KMS-11 (cell line): ENCODE measurements around the gene SRSF3.
"Not testable (repeated sequence)": the region's sequence is repeated elsewhere in the genome, so short reads cannot be mapped to it uniquely, and the experiment has no call there.

Experiments
- H2AFZ ChIP-seq: fragments of 200-600 bp; sonication (generic); 2 replicates; pipeline ENCODE4 v1.6.1; 2016; ENCODE audit warnings: antibody characterized with exemption, mixed run types, low read depth
- H3K27ac ChIP-seq: fragments of 200-600 bp; sonication (generic); 2 replicates; pipeline ENCODE4 v1.6.1; 2016; ENCODE audit warnings: mild to moderate bottlenecking, mixed run types
- H3K27me3 ChIP-seq: fragments of 200-600 bp; sonication (generic); 2 replicates; pipeline ENCODE4 v1.6.1; 2017; ENCODE audit warnings: mild to moderate bottlenecking, low read depth, mixed run types, moderate library complexity; ENCODE audit not compliant: insufficient read depth
- H3K36me3 ChIP-seq: fragments of 200-600 bp; sonication (generic); 2 replicates; pipeline ENCODE4 v1.6.1; 2017; ENCODE audit warnings: mild to moderate bottlenecking, mixed run types; ENCODE audit not compliant: insufficient read depth
- H3K4me1 ChIP-seq: fragments of 200-600 bp; sonication (generic); 2 replicates; pipeline ENCODE4 v1.6.1; 2016; ENCODE audit warnings: mild to moderate bottlenecking, low read depth, mixed run types; ENCODE audit not compliant: poor library complexity, severe bottlenecking
- H3K4me2 ChIP-seq: fragments of 200-600 bp; sonication (generic); 2 replicates; pipeline ENCODE4 v1.7.0; 2016; ENCODE audit warnings: mild to moderate bottlenecking, mixed run types
- H3K4me3 ChIP-seq: fragments of 200-600 bp; sonication (generic); IDR thresholded peaks from 2 replicates; pipeline ENCODE4 v1.6.1; 2017; ENCODE audit warnings: low read depth, low read length, mixed read lengths; ENCODE audit not compliant: insufficient read depth
- H3K79me2 ChIP-seq: fragments of 200-600 bp; sonication (generic); 2 replicates; pipeline ENCODE4 v1.6.1; 2016; ENCODE audit warnings: low read depth, mixed run types; ENCODE audit not compliant: insufficient read depth
- H3K9ac ChIP-seq: fragments of 200-600 bp; sonication (generic); 2 replicates; pipeline ENCODE4 v1.6.1; 2016; ENCODE audit warnings: mild to moderate bottlenecking, mixed run types
- H4K20me1 ChIP-seq: fragments of 200-600 bp; sonication (generic); 2 replicates; pipeline ENCODE4 v1.6.1; 2016; ENCODE audit warnings: mild to moderate bottlenecking, mixed run types; ENCODE audit not compliant: insufficient read depth
- TF ChIP-seq, protein P1 (sequence below): fragments of 200-600 bp; sonication (generic); conservative IDR thresholded peaks from 2 replicates; pipeline ENCODE4 v1.6.1; 2017; ENCODE audit warnings: low read depth, mild to moderate bottlenecking, antibody characterized with exemption, low read length, moderate library complexity, mixed read lengths

Gene SRSF3

GRCh38 chr6:36605143-36605542 lies 11.0 kb downstream of the SRSF3 start:
- Histone ChIP-seq H3K27ac (no peak overlapping the region), H2AFZ (no peak overlapping the region), H3K4me2 (no peak overlapping the region), H3K4me3 (no peak overlapping the region), H4K20me1 (peaks cover 10% of the 10 kb centered on the region), H3K9ac (no peak overlapping the region), H3K27me3 (no peaks in the 10 kb centered on the region), H3K4me1 (peaks cover 36% of the 10 kb centered on the region), H3K36me3 (peaks cover 40% of the 10 kb centered on the region; the same call in 1 of the 2 replicates), H3K79me2 (peaks cover 39% of the 10 kb centered on the region)
- TF ChIP-seq, protein P1, sequence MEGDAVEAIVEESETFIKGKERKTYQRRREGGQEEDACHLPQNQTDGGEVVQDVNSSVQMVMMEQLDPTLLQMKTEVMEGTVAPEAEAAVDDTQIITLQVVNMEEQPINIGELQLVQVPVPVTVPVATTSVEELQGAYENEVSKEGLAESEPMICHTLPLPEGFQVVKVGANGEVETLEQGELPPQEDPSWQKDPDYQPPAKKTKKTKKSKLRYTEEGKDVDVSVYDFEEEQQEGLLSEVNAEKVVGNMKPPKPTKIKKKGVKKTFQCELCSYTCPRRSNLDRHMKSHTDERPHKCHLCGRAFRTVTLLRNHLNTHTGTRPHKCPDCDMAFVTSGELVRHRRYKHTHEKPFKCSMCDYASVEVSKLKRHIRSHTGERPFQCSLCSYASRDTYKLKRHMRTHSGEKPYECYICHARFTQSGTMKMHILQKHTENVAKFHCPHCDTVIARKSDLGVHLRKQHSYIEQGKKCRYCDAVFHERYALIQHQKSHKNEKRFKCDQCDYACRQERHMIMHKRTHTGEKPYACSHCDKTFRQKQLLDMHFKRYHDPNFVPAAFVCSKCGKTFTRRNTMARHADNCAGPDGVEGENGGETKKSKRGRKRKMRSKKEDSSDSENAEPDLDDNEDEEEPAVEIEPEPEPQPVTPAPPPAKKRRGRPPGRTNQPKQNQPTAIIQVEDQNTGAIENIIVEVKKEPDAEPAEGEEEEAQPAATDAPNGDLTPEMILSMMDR = no peak

DNA sequence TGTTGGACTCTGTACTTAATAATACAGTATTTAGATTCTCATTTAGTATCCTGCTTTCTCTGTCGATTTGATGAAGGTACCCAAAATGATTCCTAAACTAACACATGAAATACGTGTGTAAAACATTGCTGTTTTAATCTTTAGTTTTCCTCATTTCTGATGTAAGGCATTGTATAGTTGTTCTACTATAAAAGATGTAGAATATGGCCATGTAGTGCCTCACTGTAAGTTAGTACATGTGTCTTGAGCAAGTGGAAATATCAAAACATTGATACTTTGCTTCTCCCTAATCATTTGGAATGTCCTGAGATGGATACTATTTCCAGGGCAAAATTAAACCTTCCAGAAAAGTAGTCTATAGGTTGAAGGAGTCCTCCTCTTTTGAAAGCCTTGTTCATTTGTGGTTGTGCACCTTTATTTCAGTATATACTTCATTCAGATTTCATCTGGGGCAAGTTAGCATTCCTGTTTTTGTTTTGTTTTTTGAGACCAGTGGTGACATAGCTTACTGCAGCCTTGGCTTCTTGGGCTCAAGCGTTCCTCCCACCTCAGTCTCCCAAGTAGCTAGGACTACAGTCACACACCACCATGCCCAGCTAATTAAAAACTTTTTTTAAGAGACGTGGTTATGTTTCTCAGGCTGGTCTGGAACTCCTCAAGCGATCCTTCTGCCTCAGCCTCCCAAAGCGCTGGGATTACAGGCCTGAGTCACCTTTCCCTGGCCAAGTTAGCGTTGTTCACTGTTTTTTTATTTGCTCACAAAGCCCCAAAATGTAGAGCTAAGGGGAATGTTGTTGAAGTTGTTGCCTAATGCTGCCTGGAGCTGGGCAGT lies 11.6 kb downstream of the SRSF3 start:
- no peak overlapping the region for H3K4me3 ChIP-seq
- H3K4me1 ChIP-seq = peaks cover 36% of the 10 kb centered on the region
- H2AFZ ChIP-seq = no peak overlapping the region
- H3K27me3 ChIP-seq = no peaks in the 10 kb centered on the region
- H3K79me2 ChIP-seq = peaks cover 33% of the 10 kb centered on the region
- no peak overlapping the region for H3K9ac ChIP-seq
- no peak overlapping the region for H3K27ac ChIP-seq
- TF ChIP-seq, protein P1 = no peak
- H3K36me3 ChIP-seq = peaks cover 35% of the 10 kb centered on the region; the same call in 1 of the 2 replicates
- H4K20me1 ChIP-seq = peaks cover 7% of the 10 kb centered on the region
- no peak overlapping the region for H3K4me2 ChIP-seq

- not testable (repeated sequence) for H3K27me3 ChIP-seq, H3K27ac ChIP-seq, H2AFZ ChIP-seq, H4K20me1 ChIP-seq, H3K9ac ChIP-seq, H3K4me2 ChIP-seq, H3K4me3 ChIP-seq
- H3K4me1 ChIP-seq = peaks cover 26% of the 10 kb centered on the region
- H3K36me3 ChIP-seq = peaks cover 26% of the 10 kb centered on the region; the same call in 1 of the 2 replicates
- peaks cover 18% of the 10 kb centered on the region for H3K79me2 ChIP-seq
These were observed 13.1 kb downstream of the SRSF3 start for GRCh38 chr6:36607305-36607682.

DNA sequence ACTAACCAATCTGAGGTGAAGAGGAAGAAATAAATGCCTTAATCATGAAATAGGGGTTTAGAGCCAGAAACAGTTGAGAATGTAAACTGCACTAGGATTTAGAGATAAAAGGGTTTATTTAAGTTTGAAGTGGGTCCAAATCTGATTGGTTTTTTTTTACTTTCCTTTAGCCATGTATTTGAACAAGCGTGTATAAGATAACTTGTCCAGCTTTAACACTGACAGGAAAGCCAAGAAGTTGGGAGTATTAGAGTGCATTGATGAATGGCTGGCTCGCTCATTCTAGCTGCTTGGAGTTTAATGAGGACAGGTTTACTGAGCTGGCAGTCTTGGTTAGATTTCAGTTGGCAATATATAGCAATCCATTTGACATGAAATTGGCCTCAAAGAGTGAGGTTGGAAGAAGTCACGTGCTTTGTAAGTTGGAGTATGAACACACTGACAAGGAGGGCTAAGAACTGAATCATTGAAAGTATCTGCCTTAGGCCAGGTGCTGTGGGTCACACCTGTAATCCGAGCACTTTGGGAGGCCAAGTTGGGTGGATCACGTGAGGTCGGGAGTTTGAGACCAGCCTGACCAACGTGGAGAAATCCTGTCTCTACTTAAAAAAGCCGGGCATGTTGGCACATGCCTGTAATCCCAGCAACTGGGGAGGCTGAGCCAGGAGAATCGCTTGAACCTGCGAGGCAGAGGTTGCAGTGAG lies 13.7 kb downstream of the SRSF3 start:
- Histone ChIP-seq H3K9ac (no peak overlapping the region), H3K27me3 (no peaks in the 10 kb centered on the region), H3K4me3 (no peak overlapping the region), H3K36me3 (peaks cover 20% of the 10 kb centered on the region; the same call in 1 of the 2 replicates), H4K20me1 (peaks cover 7% of the 10 kb centered on the region; the same call in 1 of the 2 replicates), H3K79me2 (peaks cover 13% of the 10 kb centered on the region), H3K4me1 (peaks cover 21% of the 10 kb centered on the region), H2AFZ (no peak overlapping the region), H3K27ac (no peak overlapping the region), H3K4me2 (no peak overlapping the region)
- TF ChIP-seq, protein P1 = no peak
